ENCODE data around the gene ENTHD1. TPM values are rescaled to one million over a fixed set of nuclear protein-coding genes. Genes with fewer than 3 reads are reported as not detected.

Gene ENTHD1
- total RNA-seq, 1 donor: not detected

- H3K79me2 ChIP-seq (ENCODE audit: insufficient read depth, low read length): no peaks in the 10 kb centered on the region
- no peak overlapping the region for H3K4me2 ChIP-seq (ENCODE audit: insufficient read depth, low read length)
- no peak for DNase-seq (ENCODE audit: insufficient read length, low spot score, missing footprints)
- H4K20me1 ChIP-seq (ENCODE audit: insufficient read depth, low read length): no peaks in the 10 kb centered on the region
- H3K27ac ChIP-seq (ENCODE audit: low read depth, low read length): no peak overlapping the region
- H2AFZ ChIP-seq (ENCODE audit: low read length): no peak overlapping the region
- H3K4me1 ChIP-seq (ENCODE audit: insufficient read depth, low read length): no peaks in the 10 kb centered on the region
- no peaks in the 10 kb centered on the region for H3K9me3 ChIP-seq (ENCODE audit: low read depth, low read length)
- peaks cover 29% of the 10 kb centered on the region for H3K27me3 ChIP-seq (ENCODE audit: insufficient read depth, low read length)
- H3K4me3 ChIP-seq (ENCODE audit: insufficient read depth, low read length): no peak overlapping the region
- no peak for TF ChIP-seq CTCF (IDR thresholded peaks at IDR 0.05; ENCODE audit: extremely low read depth, low read depth, low read length)
- no peaks in the 10 kb centered on the region for H3K36me3 ChIP-seq (ENCODE audit: insufficient read depth, low read length)
Observed at GRCh38 chr22:39936523-39937145, 43.1 kb upstream of the ENTHD1 start.

- Histone ChIP-seq H3K27me3 (ENCODE audit: insufficient read depth, low read length) (peaks cover 37% of the 10 kb centered on the region), H3K4me2 (ENCODE audit: insufficient read depth, low read length) (no peak overlapping the region)
Observed at GRCh38 chr22:39935612-39936011, 42.1 kb upstream of the ENTHD1 start.

GRCh38 chr22:39935116-39935515 is 41.6 kb upstream of the ENTHD1 start:
- H4K20me1 ChIP-seq (ENCODE audit: insufficient read depth, low read length): no peaks in the 10 kb centered on the region
- no peak overlapping the region for H3K27ac ChIP-seq (ENCODE audit: low read depth, low read length)
- H3K27me3 ChIP-seq (ENCODE audit: insufficient read depth, low read length): peaks cover 38% of the 10 kb centered on the region
- H3K4me3 ChIP-seq (ENCODE audit: insufficient read depth, low read length): no peak overlapping the region
- no peak overlapping the region for H3K4me2 ChIP-seq (ENCODE audit: insufficient read depth, low read length)
- no peak for TF ChIP-seq CTCF (IDR thresholded peaks at IDR 0.05; ENCODE audit: extremely low read depth, low read depth, low read length)
- H2AFZ ChIP-seq (ENCODE audit: low read length): no peak overlapping the region
- no peaks in the 10 kb centered on the region for H3K4me1 ChIP-seq (ENCODE audit: insufficient read depth, low read length)
- no peaks in the 10 kb centered on the region for H3K79me2 ChIP-seq (ENCODE audit: insufficient read depth, low read length)
- H3K36me3 ChIP-seq (ENCODE audit: insufficient read depth, low read length): no peaks in the 10 kb centered on the region
- H3K9me3 ChIP-seq (ENCODE audit: low read depth, low read length): no peaks in the 10 kb centered on the region
- no peak for DNase-seq (ENCODE audit: insufficient read length, low spot score, missing footprints)

More at GRCh38 chr22:39935612-39936011, 42.1 kb upstream of the ENTHD1 start:
- H2AFZ ChIP-seq (ENCODE audit: low read length): no peak overlapping the region
- H4K20me1 ChIP-seq (ENCODE audit: insufficient read depth, low read length): no peaks in the 10 kb centered on the region
- H3K79me2 ChIP-seq (ENCODE audit: insufficient read depth, low read length): no peaks in the 10 kb centered on the region
- H3K4me1 ChIP-seq (ENCODE audit: insufficient read depth, low read length): no peaks in the 10 kb centered on the region
- TF ChIP-seq CTCF (IDR thresholded peaks at IDR 0.05; ENCODE audit: extremely low read depth, low read depth, low read length): no peak
- H3K9me3 ChIP-seq (ENCODE audit: low read depth, low read length): no peaks in the 10 kb centered on the region
- H3K36me3 ChIP-seq (ENCODE audit: insufficient read depth, low read length): no peaks in the 10 kb centered on the region
- DNase-seq (ENCODE audit: insufficient read length, low spot score, missing footprints): no peak
- H3K27ac ChIP-seq (ENCODE audit: low read depth, low read length): no peak overlapping the region
- no peak overlapping the region for H3K4me3 ChIP-seq (ENCODE audit: insufficient read depth, low read length)

- Histone ChIP-seq H3K36me3 (ENCODE audit: insufficient read depth, low read length) (no peaks in the 10 kb centered on the region), H3K9me3 (ENCODE audit: low read depth, low read length) (no peaks in the 10 kb centered on the region), H3K79me2 (ENCODE audit: insufficient read depth, low read length) (no peaks in the 10 kb centered on the region), H3K27me3 (ENCODE audit: insufficient read depth, low read length) (peaks cover 38% of the 10 kb centered on the region), H3K4me3 (ENCODE audit: insufficient read depth, low read length) (no peak overlapping the region), H3K4me1 (ENCODE audit: insufficient read depth, low read length) (no peaks in the 10 kb centered on the region), H4K20me1 (ENCODE audit: insufficient read depth, low read length) (no peaks in the 10 kb centered on the region), H3K27ac (ENCODE audit: low read depth, low read length) (no peak overlapping the region), H2AFZ (ENCODE audit: low read length) (no peak overlapping the region), H3K4me2 (ENCODE audit: insufficient read depth, low read length) (no peak overlapping the region)
- TF ChIP-seq CTCF (IDR thresholded peaks at IDR 0.05; ENCODE audit: extremely low read depth, low read depth, low read length): no peak
- DNase-seq (ENCODE audit: insufficient read length, low spot score, missing footprints): no peak
Observed at GRCh38 chr22:39933741-39934140, 40.2 kb upstream of the ENTHD1 start.
